Naive thymus-derived CD4-positive, alpha-beta T cell (primary cell): Measurements from ENCODE around the gene PRDM8. TPM values are rescaled to one million over a fixed set of nuclear protein-coding genes. Genes with fewer than 3 reads are reported as not detected.

ENCODE experiments used
- ATAC-seq: fragments of 150-1000 bp; cut with Tn5 transposase; 2 replicates; pipeline ENCODE4 v1.10.0; 2021; ENCODE audit warnings: mild to moderate bottlenecking, moderate library complexity
- CTCF ChIA-PET: fragments of 350-600 bp; sonication (Branson Sonifier 250); formaldehyde crosslinking; loops from one replicate; lab custom pipeline; 2021; ENCODE audit warnings: antibody characterized with exemption; lab: Charles Lee
- POLR2A ChIA-PET: fragments of 350-600 bp; sonication (Branson Sonifier 250); formaldehyde crosslinking; loops from one replicate; lab custom pipeline; 2021; ENCODE audit warnings: antibody characterized with exemption, inconsistent platforms; lab: Charles Lee
- DNase-seq, 9 donors: peaks; one replicate each; pipeline versions ENCODE4 v3.0.0 to v3.0.0-alpha.2; 2020 to 2022; ENCODE audit warnings: mixed read lengths in 1 of 9
- H3K27ac ChIP-seq: one replicate; pipeline ENCODE4 v1.7.0; 2013; ENCODE audit warnings: mild to moderate bottlenecking, low read depth, low read length, moderate library complexity
- H3K27me3 ChIP-seq, 2 donors: one replicate each; pipeline ENCODE4 v1.7.0; 2013; ENCODE audit warnings: low read length in 2 of 2, mild to moderate bottlenecking in 2 of 2, moderate library complexity in 2 of 2; ENCODE audit not compliant: control insufficient read depth in 2 of 2, insufficient read depth in 2 of 2
- H3K36me3 ChIP-seq, 3 experiments: 1 replicate in 2 of 3; 2 replicates in 1 of 3; pipeline ENCODE4 v1.7.0; 2013; ENCODE audit warnings: low read length in 3 of 3, mild to moderate bottlenecking in 3 of 3, moderate library complexity in 1 of 3; ENCODE audit not compliant: insufficient read depth in 3 of 3, control insufficient read depth in 2 of 3
- H3K4me1 ChIP-seq, 2 donors: one replicate each; pipeline ENCODE4 v1.7.0; 2013; ENCODE audit warnings: low read length in 2 of 2, mild to moderate bottlenecking in 2 of 2, moderate library complexity in 1 of 2; ENCODE audit not compliant: control insufficient read depth in 2 of 2, insufficient read depth in 2 of 2
- H3K4me3 ChIP-seq: 2 replicates; pipeline ENCODE4 v1.7.0; 2013; ENCODE audit warnings: mild to moderate bottlenecking, low read length
- H3K9me3 ChIP-seq, 3 experiments: 1 replicate in 2 of 3; 2 replicates in 1 of 3; pipeline ENCODE4 v1.7.0; 2013; ENCODE audit warnings: low read length in 3 of 3; ENCODE audit not compliant: control insufficient read depth in 2 of 3
- H3K27ac Mint-ChIP-seq, 9 donors: one replicate each; pipeline ENCODE4 v1.8.0; 2020 to 2022; ENCODE audit warnings: mixed read lengths in 9 of 9, mild to moderate bottlenecking in 8 of 9, moderate library complexity in 5 of 9, inconsistent platforms in 2 of 9
- H3K27me3 Mint-ChIP-seq, 5 donors: one replicate each; pipeline ENCODE4 v1.8.0; 2021 to 2022; ENCODE audit warnings: mixed read lengths in 5 of 5, mild to moderate bottlenecking in 1 of 5
- H3K36me3 Mint-ChIP-seq, 5 donors: one replicate each; pipeline ENCODE4 v1.8.0; 2020 to 2022; ENCODE audit warnings: mixed read lengths in 5 of 5, mild to moderate bottlenecking in 3 of 5, inconsistent platforms in 1 of 5
- H3K4me1 Mint-ChIP-seq, 7 donors: one replicate each; pipeline ENCODE4 v1.8.0; 2020 to 2022; ENCODE audit warnings: mixed read lengths in 7 of 7, mild to moderate bottlenecking in 3 of 7, inconsistent platforms in 1 of 7
- H3K4me3 Mint-ChIP-seq, 10 donors: one replicate each; pipeline ENCODE4 v1.8.0; 2020 to 2022; ENCODE audit warnings: mild to moderate bottlenecking in 10 of 10, mixed read lengths in 10 of 10, moderate library complexity in 6 of 10, inconsistent platforms in 2 of 10
- H3K9me3 Mint-ChIP-seq, 11 donors: one replicate each; pipeline ENCODE4 v1.8.0; 2020 to 2022; ENCODE audit warnings: mixed read lengths in 11 of 11, mild to moderate bottlenecking in 4 of 11, inconsistent platforms in 1 of 11, moderate library complexity in 1 of 11
- intact Hi-C, 2 donors: fragments of 100-400 bp; cut with micrococcal nuclease; formaldehyde crosslinking; loops; one replicate each; pipeline ENCODE4 v1.15.1; 2023
- polyA plus RNA-seq, 2 donors: library from polyadenylated mRNA; unstranded; fragments of 300-500 nt; fragmentation: Illumina TruSeq; gene quantifications; one replicate each; pipeline ENCODE4 v1.2.3, GENCODE V29; 2021
- total RNA-seq, 6 experiments: library from RNA in 5 of 6; stranded (reverse) in 5 of 6; gene quantifications; 1 replicate in 5 of 6; 2 replicates in 1 of 6; pipeline ENCODE4 v1.2.3 and lab custom pipeline; 2021 to 2026

The PRDM8 gene
- total and polyA plus RNA-seq, 7 experiments from 2014 or later: 1.3 to 13.7 (median 8.0) TPM

GRCh38 chr4:80220711-80221110, 23.4 kb downstream of the PRDM8 start:
- H3K9me3 Mint-ChIP-seq: no peaks in the 10 kb centered on the region
- H3K4me3 Mint-ChIP-seq: no peak overlapping the region

DNA sequence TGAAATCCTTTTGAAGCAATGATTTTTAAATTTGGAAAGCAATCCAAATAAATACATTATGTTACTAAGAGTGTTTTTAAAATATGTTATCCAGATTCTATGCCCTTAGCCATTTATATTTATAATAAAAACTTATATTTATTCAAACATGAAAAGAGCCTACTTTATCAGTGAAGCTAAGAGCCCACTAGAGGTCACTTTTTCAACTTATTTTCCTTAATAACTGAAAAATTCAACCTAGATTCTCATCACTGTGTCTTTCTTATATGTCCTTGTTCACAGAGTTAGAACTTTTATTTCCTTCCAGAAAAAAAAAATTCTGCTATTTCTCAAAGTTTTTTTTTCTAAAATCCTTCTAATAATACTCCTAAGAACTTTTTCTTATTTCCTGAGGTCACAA, 23.9 kb downstream of the PRDM8 start:
- Mint-ChIP-seq H3K4me3 (no peak overlapping the region), H3K36me3 (no peaks in the 10 kb centered on the region), H3K27me3 (peaks cover 4 to 52% (median 29%) of the 10 kb centered on the region in 5 donors), H3K4me1 (no peaks in the 10 kb centered on the region), H3K9me3 (no peaks in the 10 kb centered on the region), H3K27ac (no peak overlapping the region)
- no peak for ATAC-seq
- no peak for DNase-seq
- H3K27ac ChIP-seq: no peak overlapping the region
- POLR2A ChIA-PET: no interaction called here
- H3K9me3 ChIP-seq: no peaks in the 10 kb centered on the region
- no peaks in the 10 kb centered on the region for H3K36me3 ChIP-seq
- CTCF ChIA-PET: no interaction called here
- intact Hi-C loops: loop anchor here in 1 of 2 donors (1.0 to 2.0 kb wide), 2 partner anchors 820 to 831 kb away; no protein-coding TSS in a partner anchor
- no peak overlapping the region for H3K4me3 ChIP-seq
- H3K4me1 ChIP-seq: no peaks in the 10 kb centered on the region
- peaks cover 0 to 4% of the 10 kb centered on the region in 2 donors for H3K27me3 ChIP-seq

More at GRCh38 chr4:80220711-80221110, 23.4 kb downstream of the PRDM8 start:
- Histone ChIP-seq H3K4me1 (no peaks in the 10 kb centered on the region), H3K9me3 (no peaks in the 10 kb centered on the region), H3K4me3 (no peak overlapping the region), H3K27ac (no peak overlapping the region), H3K36me3 (no peaks in the 10 kb centered on the region), H3K27me3 (peaks cover 0 to 4% of the 10 kb centered on the region in 2 donors)
- POLR2A ChIA-PET: interaction anchor here (0.8 kb wide), 1 partner anchor 37 kb away, joined by 3 read pairs; no protein-coding TSS in a partner anchor
- Mint-ChIP-seq H3K4me1 (no peaks in the 10 kb centered on the region), H3K36me3 (no peaks in the 10 kb centered on the region), H3K27ac (no peak overlapping the region), H3K27me3 (peaks cover 4 to 54% (median 29%) of the 10 kb centered on the region in 5 donors)
- DNase-seq (no peak), ATAC-seq (no peak)
- intact Hi-C loops: loop anchor here in 1 of 2 donors (1.0 to 2.0 kb wide), 2 partner anchors 820 to 832 kb away; no protein-coding TSS in a partner anchor
- CTCF ChIA-PET: no interaction called here

DNA sequence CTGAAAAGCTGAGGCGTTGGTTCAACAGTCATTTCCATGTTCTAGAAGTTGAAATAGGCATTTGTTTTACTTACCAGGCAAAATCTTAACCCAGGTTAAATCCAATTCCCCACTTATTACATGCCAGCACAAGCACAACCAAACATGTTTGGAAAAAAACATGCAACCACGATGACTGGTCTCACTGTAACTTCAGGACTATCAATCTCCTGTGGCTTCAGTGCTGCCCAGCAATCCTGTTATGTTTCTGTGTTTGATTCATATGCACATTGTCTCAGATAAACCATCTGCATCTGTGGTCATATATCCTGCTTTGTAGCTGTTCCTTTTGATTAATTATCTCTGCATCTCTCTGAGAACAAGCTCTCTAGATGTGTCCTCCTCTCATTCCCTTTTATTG, 28.3 kb downstream of the PRDM8 start:
- H3K9me3 Mint-ChIP-seq: no peaks in the 10 kb centered on the region
- no peak overlapping the region for H3K27ac Mint-ChIP-seq
- no peak overlapping the region for H3K4me3 ChIP-seq
- H3K27me3 Mint-ChIP-seq: peaks cover 0 to 38% (median 18%) of the 10 kb centered on the region in 5 donors
- no peaks in the 10 kb centered on the region for H3K4me1 ChIP-seq
- H3K27me3 ChIP-seq: no peaks in the 10 kb centered on the region
- H3K36me3 Mint-ChIP-seq: no peaks in the 10 kb centered on the region
- no peak overlapping the region for H3K4me3 Mint-ChIP-seq
- no peak overlapping the region for H3K27ac ChIP-seq
- intact Hi-C loops: no loop called here
- H3K4me1 Mint-ChIP-seq: peaks cover 0 to 2% (median 0%) of the 10 kb centered on the region in 7 donors
- ATAC-seq (no peak), DNase-seq (no peak)
- ChIA-PET POLR2A (no interaction called here), CTCF (interaction anchor here (1.1 kb wide), 1 partner anchor 9 kb away, joined by 4 read pairs; no protein-coding TSS in a partner anchor)
- no peaks in the 10 kb centered on the region for H3K36me3 ChIP-seq
- no peaks in the 10 kb centered on the region for H3K9me3 ChIP-seq

GRCh38 chr4:80226094-80226493, 28.8 kb downstream of the PRDM8 start:
- no peak for ATAC-seq
- POLR2A ChIA-PET: no interaction called here
- intact Hi-C loops: no loop called here

GRCh38 chr4:80228460-80228859, 31.2 kb downstream of the PRDM8 start:
- H3K27ac ChIP-seq: no peak overlapping the region
- intact Hi-C loops: no loop called here
- Mint-ChIP-seq H3K4me3 (no peak overlapping the region), H3K27me3 (peaks cover 0 to 32% (median 14%) of the 10 kb centered on the region in 5 donors), H3K4me1 (peaks cover 0 to 2% (median 0%) of the 10 kb centered on the region in 7 donors), H3K9me3 (no peaks in the 10 kb centered on the region), H3K27ac (no peak overlapping the region), H3K36me3 (no peaks in the 10 kb centered on the region)
- DNase-seq: no peak
- CTCF ChIA-PET: interaction anchor here (0.6 kb wide), 1 partner anchor 1276 kb away, joined by 3 read pairs; no protein-coding TSS in a partner anchor
- no peaks in the 10 kb centered on the region for H3K27me3 ChIP-seq
- no peak for ATAC-seq
- no peak overlapping the region for H3K4me3 ChIP-seq
- H3K36me3 ChIP-seq: no peaks in the 10 kb centered on the region
- POLR2A ChIA-PET: no interaction called here
- no peaks in the 10 kb centered on the region for H3K9me3 ChIP-seq
- no peaks in the 10 kb centered on the region for H3K4me1 ChIP-seq

More at GRCh38 chr4:80226094-80226493, 28.8 kb downstream of the PRDM8 start:
- Mint-ChIP-seq H3K27me3 (peaks cover 0 to 35% (median 18%) of the 10 kb centered on the region in 5 donors), H3K27ac (no peak overlapping the region), H3K4me3 (no peak overlapping the region), H3K36me3 (no peaks in the 10 kb centered on the region), H3K4me1 (peaks cover 0 to 2% (median 0%) of the 10 kb centered on the region in 7 donors), H3K9me3 (no peaks in the 10 kb centered on the region)
- no peak for DNase-seq
- no peaks in the 10 kb centered on the region for H3K9me3 ChIP-seq
- H3K36me3 ChIP-seq: no peaks in the 10 kb centered on the region
- no peaks in the 10 kb centered on the region for H3K27me3 ChIP-seq
- H3K4me3 ChIP-seq: no peak overlapping the region
- H3K27ac ChIP-seq: no peak overlapping the region
- CTCF ChIA-PET: interaction anchor here (1.1 kb wide), 1 partner anchor 10 kb away, joined by 4 read pairs; no protein-coding TSS in a partner anchor
- H3K4me1 ChIP-seq: no peaks in the 10 kb centered on the region

GRCh38 chr4:80229128-80229527, 31.8 kb downstream of the PRDM8 start:
- intact Hi-C loops: no loop called here
- no peak overlapping the region for H3K4me3 ChIP-seq
- no peaks in the 10 kb centered on the region for H3K9me3 ChIP-seq
- no peak for ATAC-seq
- no peak overlapping the region for H3K27ac Mint-ChIP-seq
- H3K36me3 Mint-ChIP-seq: no peaks in the 10 kb centered on the region
- H3K4me1 ChIP-seq: no peaks in the 10 kb centered on the region
- ChIA-PET POLR2A (no interaction called here), CTCF (interaction anchor here (0.6 kb wide), 1 partner anchor 1277 kb away, joined by 3 read pairs; no protein-coding TSS in a partner anchor)
- peaks cover 0 to 36% (median 14%) of the 10 kb centered on the region in 5 donors for H3K27me3 Mint-ChIP-seq
- no peak overlapping the region for H3K27ac ChIP-seq
- no peaks in the 10 kb centered on the region for H3K36me3 ChIP-seq
- no peaks in the 10 kb centered on the region for H3K27me3 ChIP-seq
- no peaks in the 10 kb centered on the region for H3K9me3 Mint-ChIP-seq
- peaks cover 0 to 2% (median 0%) of the 10 kb centered on the region in 7 donors for H3K4me1 Mint-ChIP-seq
- no peak for DNase-seq
- H3K4me3 Mint-ChIP-seq: no peak overlapping the region

DNA sequence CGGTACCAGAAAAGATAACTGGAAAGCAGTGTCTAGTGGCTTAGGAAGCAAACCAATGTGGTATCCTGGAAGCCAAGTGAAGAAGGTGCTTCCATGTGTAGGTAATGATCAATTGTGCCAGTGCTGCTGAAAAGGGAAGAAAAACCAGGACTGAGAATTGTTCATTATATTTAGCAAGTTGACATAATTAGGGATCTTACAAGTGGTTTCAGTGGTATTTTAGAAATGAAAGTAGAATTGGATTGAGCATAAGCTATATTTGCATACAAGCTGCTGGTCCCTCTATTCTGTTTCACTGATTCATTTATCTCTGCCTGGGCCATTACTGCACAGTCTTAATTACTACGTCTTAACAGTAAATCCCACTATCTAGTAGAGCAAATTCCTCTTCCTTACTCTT, 32.3 kb downstream of the PRDM8 start:
- DNase-seq: no peak
- ChIA-PET CTCF (no interaction called here), POLR2A (no interaction called here)
- intact Hi-C loops: no loop called here
- H3K27me3 ChIP-seq: no peaks in the 10 kb centered on the region
- peaks cover 0 to 36% (median 14%) of the 10 kb centered on the region in 5 donors for H3K27me3 Mint-ChIP-seq
- no peak overlapping the region for H3K4me3 ChIP-seq
- H3K36me3 Mint-ChIP-seq: no peaks in the 10 kb centered on the region
- no peaks in the 10 kb centered on the region for H3K9me3 ChIP-seq
- H3K36me3 ChIP-seq: no peaks in the 10 kb centered on the region
- H3K4me1 ChIP-seq: no peaks in the 10 kb centered on the region
- no peak for ATAC-seq
- no peak overlapping the region for H3K4me3 Mint-ChIP-seq
- H3K9me3 Mint-ChIP-seq: no peaks in the 10 kb centered on the region
- H3K27ac ChIP-seq: no peak overlapping the region
- no peak overlapping the region for H3K27ac Mint-ChIP-seq
- peaks cover 0 to 2% (median 0%) of the 10 kb centered on the region in 7 donors for H3K4me1 Mint-ChIP-seq
